HG03520 (cell line): Measurements from ENCODE around the gene BTN1A1.

ENCODE experiments used
- ATAC-seq: cut with Tn5 transposase; IDR thresholded peaks from one replicate; pipeline ENCODE4 v1.9.1; 2021; ENCODE audit warnings: mild to moderate bottlenecking, moderate library complexity; ENCODE audit not compliant: unreplicated experiment

BTN1A1 gene

GRCh38 chr6:26556263-26557070 is 56.4 kb downstream of the BTN1A1 start:
- ATAC-seq: no peak
